ENCODE results near the gene CDH20.

- TF ChIP-seq CTCF (IDR thresholded peaks at IDR 0.05) = no peak
- TF ChIP-seq ZFX (IDR thresholded peaks at IDR 0.05; ENCODE audit: borderline replicate concordance) = no peak
These were observed 69.5 kb downstream of the CDH20 start for GRCh38 chr18:61402726-61403125.
